Muscle layer of colon (tissue), 2 donors: ENCODE data around the gene NTHL1.
A peak's percentile ranks its signal among the peaks of the same experiment; 100 is the strongest.
"Not testable (repeated sequence)": the region's sequence is repeated elsewhere in the genome, so short reads cannot be mapped to it uniquely, and the experiment has no call there.

Experiments used
- H3K27ac ChIP-seq: one replicate; pipeline ENCODE4 v1.7.0; 2013; ENCODE audit warnings: low read depth, mild to moderate bottlenecking, low read length, moderate library complexity
- H3K27me3 ChIP-seq, 2 donors: one replicate each; pipeline ENCODE4 v1.7.0; 2013; ENCODE audit warnings: low read length in 2 of 2, mild to moderate bottlenecking in 2 of 2; ENCODE audit not compliant: insufficient read depth in 2 of 2, control insufficient read depth in 1 of 2
- H3K36me3 ChIP-seq: one replicate; pipeline ENCODE4 v1.7.0; 2013; ENCODE audit warnings: mild to moderate bottlenecking, low read length; ENCODE audit not compliant: insufficient read depth
- H3K4me1 ChIP-seq: one replicate; pipeline ENCODE4 v1.7.0; 2013; ENCODE audit warnings: mild to moderate bottlenecking, low read length; ENCODE audit not compliant: insufficient read depth
- H3K4me3 ChIP-seq, 2 donors: one replicate each; pipeline ENCODE4 v1.7.0; 2013; ENCODE audit warnings: low read length in 2 of 2, low read depth in 1 of 2, mild to moderate bottlenecking in 1 of 2, moderate library complexity in 1 of 2
- H3K9ac ChIP-seq: one replicate; pipeline ENCODE4 v1.7.0; 2013; ENCODE audit warnings: low read length
- H3K9me3 ChIP-seq: one replicate; pipeline ENCODE4 v1.7.0; 2013; ENCODE audit warnings: mild to moderate bottlenecking, low read length
- donor health status: abdominal sarcoma.
- donor health status: Adenocarcinoma of cecum.

NTHL1 gene

GRCh38 chr16:2019518-2019920 lies 28.1 kb downstream of the NTHL1 start, which contains the start of gene NPW:
Gene NPW, plus strand, starts transcription at chr16:2019785.
- Histone ChIP-seq H3K36me3 (no peaks in the 10 kb centered on the region), H3K27me3 (peaks cover 10 to 35% of the 10 kb centered on the region in 2 donors), H3K9me3 (no peaks in the 10 kb centered on the region), H3K4me1 (peaks cover 13% of the 10 kb centered on the region), H3K9ac (no peak within 1 kb of the TSS), H3K4me3 (no peak within 1 kb of the TSS), H3K27ac (no peak within 1 kb of the TSS)

DNA sequence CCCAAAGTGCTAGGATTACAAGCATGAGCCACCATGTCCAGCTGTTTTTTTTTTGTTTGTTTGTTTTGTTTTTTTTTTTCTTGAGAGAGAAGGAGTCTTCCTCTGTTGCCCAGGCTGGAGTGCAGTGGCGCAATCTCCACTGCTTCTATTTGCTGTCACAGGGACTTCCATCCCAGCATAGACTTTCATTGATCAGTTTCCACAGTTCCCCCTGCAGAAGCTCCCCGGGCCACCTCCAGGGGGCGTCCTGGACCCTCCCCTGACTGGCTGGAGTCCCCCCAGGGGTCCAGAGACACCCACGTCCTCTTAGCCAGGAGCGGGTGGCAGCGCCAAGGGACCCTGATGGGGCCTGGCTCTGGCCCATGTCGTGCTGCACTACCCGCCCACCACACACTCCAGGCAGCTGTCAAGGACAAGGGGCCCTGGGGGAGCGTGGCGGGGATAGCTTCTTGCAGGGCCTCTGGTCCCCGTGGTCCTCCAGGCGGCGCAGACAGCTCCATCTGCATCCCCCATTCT lies 31.2 kb downstream of the NTHL1 start:
- H3K4me1 ChIP-seq = no peaks in the 10 kb centered on the region
- no peak overlapping the region for H3K4me3 ChIP-seq
- H3K27me3 ChIP-seq = peaks cover 6 to 28% of the 10 kb centered on the region in 2 donors

GRCh38 chr16:2015947-2016208 lies 31.8 kb downstream of the NTHL1 start:
- H3K27me3 ChIP-seq = peaks cover 6 to 22% of the 10 kb centered on the region in 2 donors
- H3K9me3 ChIP-seq = no peaks in the 10 kb centered on the region
- H3K4me1 ChIP-seq = no peaks in the 10 kb centered on the region
- no peak overlapping the region for H3K4me3 ChIP-seq
- H3K27ac ChIP-seq = no peak overlapping the region
- no peak overlapping the region for H3K9ac ChIP-seq
- no peaks in the 10 kb centered on the region for H3K36me3 ChIP-seq

More for the DNA sequence above, 31.2 kb downstream of the NTHL1 start:
- Histone ChIP-seq H3K9me3 (no peaks in the 10 kb centered on the region), H3K9ac (no peak overlapping the region), H3K36me3 (no peaks in the 10 kb centered on the region), H3K27ac (no peak overlapping the region)

- Histone ChIP-seq H3K27ac (no peak overlapping the region), H3K36me3 (no peaks in the 10 kb centered on the region), H3K9ac (no peak overlapping the region), H3K4me3 (no peak overlapping the region), H3K4me1 (peaks cover 4% of the 10 kb centered on the region), H3K9me3 (no peaks in the 10 kb centered on the region), H3K27me3 (peaks cover 6 to 17% of the 10 kb centered on the region in 2 donors)
These were observed 32.3 kb downstream of the NTHL1 start for GRCh38 chr16:2015117-2015946.

GRCh38 chr16:2013527-2013926 lies 34.1 kb downstream of the NTHL1 start:
- Histone ChIP-seq H3K27me3 (no peaks in the 10 kb centered on the region), H3K9me3 (no peaks in the 10 kb centered on the region), H3K36me3 (no peaks in the 10 kb centered on the region), H3K27ac (no peak overlapping the region), H3K4me1 (peaks cover 14% of the 10 kb centered on the region), H3K9ac (no peak overlapping the region), H3K4me3 (no peak overlapping the region)

- peaks cover 31% of the 10 kb centered on the region for H3K4me1 ChIP-seq
These were observed 35.9 kb downstream of the NTHL1 start for GRCh38 chr16:2011726-2012125.

GRCh38 chr16:2009791-2010510 lies 37.7 kb downstream of the NTHL1 start, which contains the start of gene ZNF598:
Gene ZNF598, minus strand, starts transcription at chr16:2009821.
- H3K27ac ChIP-seq = peak within 1 kb of the TSS; percentile 86
- peaks cover 5% of the 10 kb centered on the region for H3K36me3 ChIP-seq
- H3K9me3 ChIP-seq = no peaks in the 10 kb centered on the region
- H3K27me3 ChIP-seq = no peaks in the 10 kb centered on the region
- H3K9ac ChIP-seq = peak within 1 kb of the TSS; percentile 54
- peaks cover 36% of the 10 kb centered on the region for H3K4me1 ChIP-seq
- peak within 1 kb of the TSS; percentile 75 to 96 for H3K4me3 ChIP-seq

More at GRCh38 chr16:2011726-2012125, 35.9 kb downstream of the NTHL1 start:
- H3K9ac ChIP-seq, H3K27me3 ChIP-seq, H3K36me3 ChIP-seq, H3K4me3 ChIP-seq, H3K9me3 ChIP-seq, H3K27ac ChIP-seq: not testable (repeated sequence)

DNA sequence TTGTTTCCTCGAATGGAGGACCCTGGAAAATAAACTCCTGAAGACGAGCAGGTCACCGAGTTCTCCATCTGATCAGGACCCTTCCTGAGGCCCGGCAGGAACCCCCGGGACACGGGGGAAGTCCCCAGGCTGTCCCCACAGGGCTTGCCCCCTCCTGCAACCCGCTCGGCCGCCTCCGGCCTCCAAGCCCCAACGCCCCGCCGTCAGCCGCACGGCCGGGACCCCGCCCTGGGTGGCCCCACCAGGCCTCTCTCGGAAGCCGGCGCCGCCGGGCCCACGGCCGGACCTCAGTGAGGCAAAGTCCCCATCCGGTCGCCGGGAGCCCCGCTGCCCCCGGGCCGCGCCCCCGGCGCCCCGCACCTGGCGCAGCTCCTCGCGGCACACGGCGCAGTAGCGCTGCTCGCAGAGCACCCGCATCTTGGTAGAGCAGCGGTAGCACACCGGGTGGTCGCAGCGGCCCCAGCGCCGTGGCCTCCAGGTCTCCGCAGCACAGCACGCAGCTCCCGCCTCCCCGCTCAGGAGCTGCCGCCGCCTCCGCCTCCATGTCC lies 38.4 kb downstream of the NTHL1 start:
- H3K27ac ChIP-seq = peak overlapping the region; percentile 86
- H3K4me1 ChIP-seq = peaks cover 41% of the 10 kb centered on the region
- H3K9ac ChIP-seq = peak overlapping the region; percentile 54
- H3K9me3 ChIP-seq = no peaks in the 10 kb centered on the region
- H3K4me3 ChIP-seq = peak overlapping the region; percentile 66 to 96
- peaks cover 5% of the 10 kb centered on the region for H3K36me3 ChIP-seq
- no peaks in the 10 kb centered on the region for H3K27me3 ChIP-seq

- Histone ChIP-seq H3K36me3 (peaks cover 5% of the 10 kb centered on the region), H3K4me1 (peaks cover 46% of the 10 kb centered on the region), H3K9me3 (no peaks in the 10 kb centered on the region), H3K9ac (peak overlapping the region; percentile 54), H3K4me3 (peak overlapping the region; percentile 66 to 96), H3K27me3 (no peaks in the 10 kb centered on the region), H3K27ac (peak overlapping the region; percentile 86)
These were observed 38.9 kb downstream of the NTHL1 start for GRCh38 chr16:2008631-2009163.

- H3K27ac ChIP-seq = no peak overlapping the region
- H3K4me3 ChIP-seq = peak overlapping the region in 1 of 2 donors; percentile 66
These were observed 39.6 kb downstream of the NTHL1 start for GRCh38 chr16:2008009-2008526.

More at GRCh38 chr16:2008009-2008526, 39.6 kb downstream of the NTHL1 start:
- H3K9ac ChIP-seq = no peak overlapping the region
- H3K9me3 ChIP-seq = no peaks in the 10 kb centered on the region
- no peaks in the 10 kb centered on the region for H3K27me3 ChIP-seq
- peaks cover 46% of the 10 kb centered on the region for H3K4me1 ChIP-seq
- peaks cover 11% of the 10 kb centered on the region for H3K36me3 ChIP-seq
